SK-N-SH treated with all-trans-retinoic acid at 6 μM for 48 hours (cell line): Measurements from ENCODE around the gene FGD5.

Experiments
- ATAC-seq: fragments of 200-7000 bp; cut with Tn5 transposase; 3 replicates; pipeline ENCODE4 v1.9.1; 2020; ENCODE audit warnings: mild to moderate bottlenecking, moderate library complexity
- ARNTL ChIP-seq: fragments of 450-650 bp; formaldehyde crosslinking; IDR thresholded peaks from 2 replicates; pipeline ENCODE4 v1.5.0; 2020; ENCODE audit warnings: low read depth, mild to moderate bottlenecking, moderate library complexity, borderline replicate concordance
- BACH2 ChIP-seq: fragments of 250-450 bp; sonication (Bioruptor Pico); IDR thresholded peaks from 2 replicates; pipeline ENCODE4 v1.9.0; 2021; ENCODE audit warnings: mild to moderate bottlenecking, borderline replicate concordance
- CSDC2 ChIP-seq: fragments of 250-450 bp; sonication (Bioruptor Pico); IDR thresholded peaks from 2 replicates; pipeline ENCODE4 v1.5.0; 2020; ENCODE audit warnings: mild to moderate bottlenecking, moderate library complexity
- ESRRG ChIP-seq: fragments of 250-450 bp; sonication (Bioruptor Pico); IDR thresholded peaks from 2 replicates; pipeline ENCODE4 v1.6.1; 2021; ENCODE audit warnings: mild to moderate bottlenecking
- ISL1 ChIP-seq: fragments of 250-450 bp; sonication (Bioruptor Pico); IDR thresholded peaks from 2 replicates; pipeline ENCODE4 v2.1.2; 2022; ENCODE audit warnings: mild to moderate bottlenecking, moderate library complexity
- OSR1 ChIP-seq: fragments of 250-450 bp; sonication (Bioruptor Pico); IDR thresholded peaks from 2 replicates; pipeline ENCODE4 v1.8.0; 2022; ENCODE audit warnings: moderate library complexity, mild to moderate bottlenecking, inconsistent platforms
- PPARA ChIP-seq: fragments of 250-450 bp; sonication (Bioruptor Pico); IDR thresholded peaks from 2 replicates; pipeline ENCODE4 v1.5.0; 2020; ENCODE audit warnings: mild to moderate bottlenecking, borderline replicate concordance
- RARB ChIP-seq: fragments of 250-450 bp; sonication (Bioruptor Pico); IDR thresholded peaks from 2 replicates; pipeline ENCODE4 v1.8.0; 2021; ENCODE audit warnings: mild to moderate bottlenecking, moderate library complexity
- SNAI2 ChIP-seq: fragments of 250-450 bp; sonication (Bioruptor Pico); IDR thresholded peaks from 2 replicates; pipeline ENCODE4 v1.5.0; 2020; ENCODE audit warnings: mild to moderate bottlenecking, moderate library complexity
- TCF4 ChIP-seq: fragments of 250-450 bp; sonication (Bioruptor Pico); IDR thresholded peaks from 2 replicates; pipeline ENCODE4 v1.8.0; 2021; ENCODE audit warnings: mild to moderate bottlenecking, moderate library complexity, borderline replicate concordance
- TOX ChIP-seq: fragments of 250-450 bp; sonication (Bioruptor Pico); IDR thresholded peaks from 2 replicates; pipeline ENCODE4 v1.8.0; 2021; ENCODE audit warnings: mild to moderate bottlenecking, moderate library complexity, borderline replicate concordance
- TSHZ2 ChIP-seq: fragments of 250-450 bp; sonication (Bioruptor Pico); IDR thresholded peaks from 2 replicates; pipeline ENCODE4 v1.5.0; 2020; ENCODE audit warnings: mild to moderate bottlenecking, moderate library complexity
- ZC3H10 ChIP-seq: fragments of 250-450 bp; sonication (Bioruptor Pico); IDR thresholded peaks from 2 replicates; pipeline ENCODE4 v1.5.1; 2021; ENCODE audit warnings: mild to moderate bottlenecking, moderate library complexity
- ZFP3 ChIP-seq: fragments of 250-450 bp; sonication (Bioruptor Pico); IDR thresholded peaks from 2 replicates; pipeline ENCODE4 v1.5.0; 2020; ENCODE audit warnings: mild to moderate bottlenecking, moderate library complexity
- ZFP30 ChIP-seq: fragments of 450-650 bp; formaldehyde crosslinking; IDR thresholded peaks from 2 replicates; pipeline ENCODE4 v1.5.0; 2022; ENCODE audit warnings: mild to moderate bottlenecking, moderate library complexity
- ZNF70 ChIP-seq: fragments of 450-650 bp; formaldehyde crosslinking; IDR thresholded peaks from 2 replicates; pipeline ENCODE4 v1.5.0; 2020; ENCODE audit warnings: mild to moderate bottlenecking, moderate library complexity
- ZNF8 ChIP-seq: fragments of 450-650 bp; formaldehyde crosslinking; IDR thresholded peaks from 2 replicates; pipeline ENCODE4 v1.5.0; 2020; ENCODE audit warnings: mild to moderate bottlenecking, moderate library complexity
- TF ChIP-seq, protein P1 (sequence below): fragments of 250-450 bp; sonication (Bioruptor Pico); IDR thresholded peaks from 2 replicates; pipeline ENCODE4 v1.5.1; 2021; ENCODE audit warnings: mild to moderate bottlenecking, moderate library complexity
- TF ChIP-seq, protein P2 (sequence below): fragments of 250-450 bp; sonication (Bioruptor Pico); IDR thresholded peaks from 2 replicates; pipeline ENCODE4 v1.5.1; 2020; ENCODE audit warnings: low read depth, mild to moderate bottlenecking, moderate library complexity

FGD5 gene

GRCh38 chr3:14799146-14799545 is 19.6 kb upstream of the FGD5 start:
- TF ChIP-seq ISL1 (CRISPR knock-in tag) (no peak), ZFP30 (no peak), ESRRG (CRISPR knock-in tag) (no peak), BACH2 (CRISPR knock-in tag) (no peak), CSDC2 (no peak), TCF4 (CRISPR knock-in tag) (no peak), ZFP3 (CRISPR knock-in tag) (no peak)
- TF ChIP-seq, all 23 proteins: peak for 0
- ATAC-seq = no peak

- no peak for TF ChIP-seq ESRRG (CRISPR knock-in tag)
- TF ChIP-seq PPARA (CRISPR knock-in tag) = no peak
- TF ChIP-seq ZFP30 = no peak
- TF ChIP-seq BACH2 (CRISPR knock-in tag) = no peak
- TF ChIP-seq RARB (CRISPR knock-in tag) = no peak
- no peak for TF ChIP-seq CSDC2
- TF ChIP-seq TSHZ2 (CRISPR knock-in tag) = no peak
- TF ChIP-seq ZNF8 (CRISPR knock-in tag) = no peak
- TF ChIP-seq, all 23 proteins: peak for 0
- no peak for ATAC-seq
These were observed 17.7 kb upstream of the FGD5 start for GRCh38 chr3:14801031-14801430.

- TF ChIP-seq ZNF70 (CRISPR knock-in tag) = no peak
- no peak for TF ChIP-seq ZNF8 (CRISPR knock-in tag)
- no peak for TF ChIP-seq ZFP30
- TF ChIP-seq, protein P1, sequence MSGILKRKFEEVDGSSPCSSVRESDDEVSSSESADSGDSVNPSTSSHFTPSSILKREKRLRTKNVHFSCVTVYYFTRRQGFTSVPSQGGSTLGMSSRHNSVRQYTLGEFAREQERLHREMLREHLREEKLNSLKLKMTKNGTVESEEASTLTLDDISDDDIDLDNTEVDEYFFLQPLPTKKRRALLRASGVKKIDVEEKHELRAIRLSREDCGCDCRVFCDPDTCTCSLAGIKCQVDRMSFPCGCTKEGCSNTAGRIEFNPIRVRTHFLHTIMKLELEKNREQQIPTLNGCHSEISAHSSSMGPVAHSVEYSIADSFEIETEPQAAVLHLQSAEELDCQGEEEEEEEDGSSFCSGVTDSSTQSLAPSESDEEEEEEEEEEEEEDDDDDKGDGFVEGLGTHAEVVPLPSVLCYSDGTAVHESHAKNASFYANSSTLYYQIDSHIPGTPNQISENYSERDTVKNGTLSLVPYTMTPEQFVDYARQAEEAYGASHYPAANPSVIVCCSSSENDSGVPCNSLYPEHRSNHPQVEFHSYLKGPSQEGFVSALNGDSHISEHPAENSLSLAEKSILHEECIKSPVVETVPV (CRISPR knock-in tag) = no peak
- TF ChIP-seq TSHZ2 (CRISPR knock-in tag) = no peak
- no peak for TF ChIP-seq ISL1 (CRISPR knock-in tag)
- TF ChIP-seq TCF4 (CRISPR knock-in tag) = no peak
- TF ChIP-seq ESRRG (CRISPR knock-in tag) = no peak
- no peak for TF ChIP-seq ZFP3 (CRISPR knock-in tag)
- no peak for TF ChIP-seq OSR1 (CRISPR knock-in tag)
- TF ChIP-seq SNAI2 (CRISPR knock-in tag) = no peak
- no peak for TF ChIP-seq ARNTL (CRISPR knock-in tag)
- no peak for TF ChIP-seq CSDC2
- no peak for TF ChIP-seq BACH2 (CRISPR knock-in tag)
- no peak for TF ChIP-seq ZC3H10 (CRISPR knock-in tag)
- TF ChIP-seq, protein P2, sequence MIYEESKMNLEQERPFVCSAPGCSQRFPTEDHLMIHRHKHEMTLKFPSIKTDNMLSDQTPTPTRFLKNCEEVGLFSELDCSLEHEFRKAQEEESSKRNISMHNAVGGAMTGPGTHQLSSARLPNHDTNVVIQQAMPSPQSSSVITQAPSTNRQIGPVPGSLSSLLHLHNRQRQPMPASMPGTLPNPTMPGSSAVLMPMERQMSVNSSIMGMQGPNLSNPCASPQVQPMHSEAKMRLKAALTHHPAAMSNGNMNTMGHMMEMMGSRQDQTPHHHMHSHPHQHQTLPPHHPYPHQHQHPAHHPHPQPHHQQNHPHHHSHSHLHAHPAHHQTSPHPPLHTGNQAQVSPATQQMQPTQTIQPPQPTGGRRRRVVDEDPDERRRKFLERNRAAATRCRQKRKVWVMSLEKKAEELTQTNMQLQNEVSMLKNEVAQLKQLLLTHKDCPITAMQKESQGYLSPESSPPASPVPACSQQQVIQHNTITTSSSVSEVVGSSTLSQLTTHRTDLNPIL (CRISPR knock-in tag) = no peak
These were observed 16.9 kb upstream of the FGD5 start for GRCh38 chr3:14801668-14802380.

DNA sequence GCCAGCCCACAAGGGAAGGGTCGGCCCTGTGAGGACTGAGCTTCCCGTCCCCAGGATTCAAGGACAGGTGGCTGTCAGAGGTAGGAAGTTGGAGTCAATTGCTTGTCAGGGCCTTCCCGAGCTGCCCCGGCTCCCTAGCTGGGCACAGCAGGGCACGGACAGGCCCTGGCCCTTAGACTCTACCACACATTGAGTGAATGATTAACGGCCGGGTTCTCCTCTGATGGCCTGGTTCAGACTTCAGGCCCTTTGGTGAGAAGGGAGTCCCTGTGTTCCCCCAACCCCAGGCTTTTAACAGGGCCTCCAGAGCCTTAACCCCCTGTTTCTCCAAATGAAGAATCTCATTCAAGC is 16.4 kb upstream of the FGD5 start:
- ATAC-seq = no peak
- TF ChIP-seq ISL1 (CRISPR knock-in tag) (no peak), TOX (CRISPR knock-in tag) (no peak), ZC3H10 (CRISPR knock-in tag) (no peak), TSHZ2 (CRISPR knock-in tag) (no peak)

More at GRCh38 chr3:14801668-14802380, 16.9 kb upstream of the FGD5 start:
- no peak for ATAC-seq
